Activated naive CD8-positive, alpha-beta T cell treated with anti-CD3 and anti-CD28 coated beads, Interleukin-2, amount 50 U/mL, for 24 hours (primary cell): ENCODE measurements around the gene TMBIM1.
"Not testable (repeated sequence)": the region's sequence is repeated elsewhere in the genome, so short reads cannot be mapped to it uniquely, and the experiment has no call there.

Experiments
- ATAC-seq: fragments of 150-1000 bp; cut with Tn5 transposase; one replicate; pipeline ENCODE4 v1.10.0; 2021
- DNase-seq: peaks from one replicate; pipeline ENCODE4 v3.0.0; 2021
- H3K27ac Mint-ChIP-seq: one replicate; pipeline ENCODE4 v1.8.0; 2021; ENCODE audit warnings: mild to moderate bottlenecking, mixed read lengths
- H3K27me3 Mint-ChIP-seq: one replicate; pipeline ENCODE4 v1.8.0; 2021; ENCODE audit warnings: mixed read lengths
- H3K36me3 Mint-ChIP-seq: one replicate; pipeline ENCODE4 v1.8.0; 2021; ENCODE audit warnings: low read depth, mixed read lengths
- H3K4me1 Mint-ChIP-seq: one replicate; pipeline ENCODE4 v1.8.0; 2021; ENCODE audit warnings: mixed read lengths
- H3K4me3 Mint-ChIP-seq: one replicate; pipeline ENCODE4 v1.8.0; 2021; ENCODE audit warnings: mild to moderate bottlenecking, moderate library complexity, mixed read lengths
- H3K9me3 Mint-ChIP-seq: one replicate; pipeline ENCODE4 v1.8.0; 2021; ENCODE audit warnings: mixed read lengths

Gene TMBIM1

GRCh38 chr2:218273908-218274249 lies 18.4 kb downstream of the TMBIM1 start:
- H3K27ac Mint-ChIP-seq = no peak overlapping the region
- peaks cover 11% of the 10 kb centered on the region for H3K36me3 Mint-ChIP-seq
- H3K9me3 Mint-ChIP-seq = no peaks in the 10 kb centered on the region
- H3K27me3 Mint-ChIP-seq = no peaks in the 10 kb centered on the region
- peaks cover 29% of the 10 kb centered on the region for H3K4me1 Mint-ChIP-seq
- DNase-seq (no peak), ATAC-seq (no peak)
- no peak overlapping the region for H3K4me3 Mint-ChIP-seq

GRCh38 chr2:218273214-218273907 lies 18.9 kb downstream of the TMBIM1 start:
- ATAC-seq, H3K27ac Mint-ChIP-seq, H3K4me3 Mint-ChIP-seq, DNase-seq, H3K27me3 Mint-ChIP-seq, H3K9me3 Mint-ChIP-seq: not testable (repeated sequence)
- Mint-ChIP-seq H3K4me1 (peaks cover 29% of the 10 kb centered on the region), H3K36me3 (peaks cover 11% of the 10 kb centered on the region)

- ATAC-seq = peak; percentile 25
- no peaks in the 10 kb centered on the region for H3K9me3 Mint-ChIP-seq
Measured at GRCh38 chr2:218272531-218273212, 19.6 kb downstream of the TMBIM1 start.

DNA sequence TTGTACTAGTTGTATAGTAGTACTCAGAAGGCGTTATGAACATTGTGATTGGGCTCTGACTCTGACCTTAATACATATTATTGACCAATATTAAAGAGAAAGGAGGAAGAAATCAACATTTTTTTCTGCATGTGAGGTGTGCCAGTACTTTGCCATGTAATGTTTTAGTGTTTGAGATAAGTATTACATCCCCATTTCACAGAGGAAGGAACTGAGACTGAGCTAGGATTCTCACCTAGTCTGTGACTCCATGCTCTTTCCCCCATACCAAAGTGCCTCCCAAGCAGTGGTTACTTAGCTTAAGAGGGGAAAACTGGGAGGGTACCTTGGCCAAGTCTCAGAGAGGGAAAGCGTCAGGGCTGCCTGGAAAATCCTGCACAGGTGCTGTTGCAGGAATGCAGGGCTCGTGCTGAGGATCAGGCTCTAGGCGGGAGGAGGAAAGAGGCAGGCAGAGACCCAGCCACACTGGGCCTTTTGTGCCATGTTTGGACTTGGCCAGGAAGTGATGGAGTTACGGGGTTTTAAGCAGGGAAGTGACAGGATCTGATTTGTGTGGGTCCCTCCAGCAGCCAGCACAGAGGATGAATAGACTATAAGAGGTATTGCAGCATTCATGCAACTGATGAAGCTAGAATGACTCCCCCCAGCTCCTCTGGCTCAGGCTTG lies 20.3 kb downstream of the TMBIM1 start:
- no peak overlapping the region for H3K27ac Mint-ChIP-seq
- DNase-seq (no peak), ATAC-seq (no peak)
- H3K36me3 Mint-ChIP-seq = peaks cover 18% of the 10 kb centered on the region
- H3K9me3 Mint-ChIP-seq = no peaks in the 10 kb centered on the region
- H3K4me1 Mint-ChIP-seq = peaks cover 37% of the 10 kb centered on the region
- H3K27me3 Mint-ChIP-seq = no peaks in the 10 kb centered on the region
- peak overlapping the region; percentile 97 for H3K4me3 Mint-ChIP-seq

More at GRCh38 chr2:218272531-218273212, 19.6 kb downstream of the TMBIM1 start:
- Mint-ChIP-seq H3K36me3 (peaks cover 12% of the 10 kb centered on the region), H3K27ac (no peak overlapping the region), H3K4me3 (no peak overlapping the region), H3K4me1 (peaks cover 31% of the 10 kb centered on the region), H3K27me3 (no peaks in the 10 kb centered on the region)
- peak; percentile 79 for DNase-seq

DNA sequence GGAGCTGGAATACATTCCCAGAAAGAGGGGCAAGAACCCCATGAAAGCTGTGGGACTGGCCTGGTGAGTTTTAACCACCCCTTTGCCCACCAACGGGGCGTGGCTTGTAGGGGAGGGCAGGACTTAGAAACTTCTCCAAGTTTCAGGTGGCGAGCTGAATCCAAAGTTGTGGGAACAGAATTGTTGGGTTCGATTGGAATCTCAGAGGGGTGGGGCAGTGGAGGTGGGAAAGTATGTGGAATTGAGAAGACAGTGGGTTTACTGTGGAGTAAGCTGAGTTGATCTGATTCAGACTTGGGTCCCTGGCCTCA lies 20.9 kb downstream of the TMBIM1 start:
- no peak for ATAC-seq
- Mint-ChIP-seq H3K27me3 (no peaks in the 10 kb centered on the region), H3K4me1 (peaks cover 37% of the 10 kb centered on the region), H3K9me3 (no peaks in the 10 kb centered on the region), H3K36me3 (peaks cover 21% of the 10 kb centered on the region), H3K4me3 (peak overlapping the region; percentile 97), H3K27ac (no peak overlapping the region)
- DNase-seq = no peak

- ATAC-seq (no peak), DNase-seq (no peak)
- Mint-ChIP-seq H3K27me3 (no peaks in the 10 kb centered on the region), H3K4me1 (peaks cover 38% of the 10 kb centered on the region), H3K9me3 (no peaks in the 10 kb centered on the region), H3K4me3 (peak overlapping the region; percentile 97), H3K36me3 (peaks cover 21% of the 10 kb centered on the region), H3K27ac (peak overlapping the region; percentile 95)
Measured at GRCh38 chr2:218270721-218271486, 21.4 kb downstream of the TMBIM1 start.

DNA sequence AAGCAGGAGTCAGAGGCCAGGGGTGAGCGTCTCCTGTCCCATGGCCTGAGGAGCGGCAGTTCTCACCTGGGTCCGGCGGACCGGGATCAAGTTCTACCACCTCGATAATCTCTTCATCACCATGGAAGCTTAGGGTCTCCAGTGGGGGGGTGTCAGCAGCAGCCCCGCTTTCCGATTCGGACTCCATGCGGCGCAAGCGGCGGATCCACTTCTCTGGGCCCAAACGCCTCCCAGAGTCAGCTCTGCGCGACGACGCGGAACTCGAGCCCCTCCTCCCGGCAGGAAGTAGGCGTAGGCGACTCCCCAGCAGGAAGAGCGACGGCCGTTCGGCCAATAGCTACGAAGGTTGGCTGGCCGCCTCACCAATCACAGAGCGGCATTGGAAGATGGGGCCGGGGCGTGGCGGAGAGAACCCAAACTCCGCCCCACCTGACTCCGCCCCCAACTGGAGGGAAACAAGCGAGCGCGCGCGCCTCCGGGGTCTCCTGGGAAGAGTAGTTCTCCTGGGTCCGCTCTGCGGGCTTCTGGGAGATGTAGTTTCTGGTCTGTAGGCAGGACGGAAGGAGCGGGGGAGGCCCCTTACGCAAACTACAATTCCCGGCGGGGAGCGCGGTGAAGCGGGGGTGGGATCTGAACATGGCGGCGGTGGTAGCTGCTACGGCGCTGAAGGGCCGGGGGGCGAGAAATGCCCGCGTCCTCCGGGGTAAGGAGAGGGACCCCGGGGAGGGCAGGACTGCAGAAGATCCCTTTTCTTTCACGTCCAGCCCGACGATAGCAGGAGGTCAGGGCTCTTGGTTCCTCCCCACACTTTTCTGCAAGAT lies 22.2 kb downstream of the TMBIM1 start, which contains the start of the genes AAMP and PNKD:
Gene AAMP (minus strand): TSS at position 238 of the 821 bp plus-strand sequence. CDS start 51 bp downstream, at position 187.
Gene PNKD (plus strand): TSS at position 620 of the 821 bp plus-strand sequence. CDS start 17 bp downstream, at position 637.
- H3K27ac Mint-ChIP-seq = peak within 1 kb of the TSS; percentile 95
- H3K36me3 Mint-ChIP-seq = peaks cover 22% of the 10 kb centered on the region
- H3K4me1 Mint-ChIP-seq = peaks cover 39% of the 10 kb centered on the region
- no peaks in the 10 kb centered on the region for H3K27me3 Mint-ChIP-seq
- DNase-seq (peak; percentile 100), ATAC-seq (peak; percentile 95)
- peak within 1 kb of the TSS; percentile 97 for H3K4me3 Mint-ChIP-seq
- no peaks in the 10 kb centered on the region for H3K9me3 Mint-ChIP-seq

GRCh38 chr2:218267259-218267658 lies 25.0 kb downstream of the TMBIM1 start:
- Mint-ChIP-seq H3K9me3 (no peaks in the 10 kb centered on the region), H3K27me3 (no peaks in the 10 kb centered on the region), H3K36me3 (peaks cover 23% of the 10 kb centered on the region), H3K4me1 (peaks cover 46% of the 10 kb centered on the region), H3K27ac (no peak overlapping the region), H3K4me3 (peak overlapping the region; percentile 14)
- DNase-seq = no peak
- no peak for ATAC-seq

- H3K4me1 Mint-ChIP-seq = peaks cover 38% of the 10 kb centered on the region
- no peaks in the 10 kb centered on the region for H3K9me3 Mint-ChIP-seq
- no peaks in the 10 kb centered on the region for H3K27me3 Mint-ChIP-seq
- H3K36me3 Mint-ChIP-seq = peaks cover 23% of the 10 kb centered on the region
- no peak for DNase-seq
- ATAC-seq = no peak
- no peak overlapping the region for H3K4me3 Mint-ChIP-seq
- H3K27ac Mint-ChIP-seq = no peak overlapping the region
Measured at GRCh38 chr2:218266316-218266979, 25.9 kb downstream of the TMBIM1 start.

DNA sequence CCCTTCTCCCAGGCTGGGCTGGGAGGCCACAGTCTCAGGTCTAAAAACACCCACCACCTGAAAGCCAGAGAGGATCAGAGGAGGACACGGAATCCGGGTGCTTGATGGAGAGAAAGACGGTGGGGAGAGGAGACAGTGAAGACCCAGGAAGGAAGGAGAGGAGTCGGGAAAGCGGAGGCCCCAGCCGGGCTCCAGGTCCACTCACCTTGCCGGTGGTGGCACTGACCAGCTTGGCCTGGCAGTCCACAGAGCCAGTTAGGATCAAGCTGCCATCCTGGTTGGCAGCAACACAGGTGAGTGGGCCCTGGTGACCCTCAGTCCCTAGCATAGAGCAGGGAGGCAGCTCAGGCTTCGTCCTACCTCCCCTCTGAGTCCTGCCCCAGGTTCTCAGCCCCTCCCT lies 26.7 kb downstream of the TMBIM1 start:
- Mint-ChIP-seq H3K4me3 (no peak overlapping the region), H3K4me1 (peaks cover 34% of the 10 kb centered on the region), H3K9me3 (no peaks in the 10 kb centered on the region), H3K36me3 (peaks cover 23% of the 10 kb centered on the region), H3K27me3 (no peaks in the 10 kb centered on the region), H3K27ac (no peak overlapping the region)
- DNase-seq (no peak), ATAC-seq (no peak)

- DNase-seq = no peak
- peaks cover 31% of the 10 kb centered on the region for H3K4me1 Mint-ChIP-seq
- no peak overlapping the region for H3K27ac Mint-ChIP-seq
- H3K4me3 Mint-ChIP-seq = no peak overlapping the region
- H3K9me3 Mint-ChIP-seq = no peaks in the 10 kb centered on the region
- ATAC-seq = no peak
- no peaks in the 10 kb centered on the region for H3K27me3 Mint-ChIP-seq
- peaks cover 23% of the 10 kb centered on the region for H3K36me3 Mint-ChIP-seq
Measured at GRCh38 chr2:218264773-218265561, 27.3 kb downstream of the TMBIM1 start.

- H3K4me3 Mint-ChIP-seq = no peak overlapping the region
- H3K27ac Mint-ChIP-seq = no peak overlapping the region
- no peaks in the 10 kb centered on the region for H3K9me3 Mint-ChIP-seq
- H3K36me3 Mint-ChIP-seq = peaks cover 19% of the 10 kb centered on the region
- ATAC-seq (no peak), DNase-seq (no peak)
- peaks cover 33% of the 10 kb centered on the region for H3K4me1 Mint-ChIP-seq
- H3K27me3 Mint-ChIP-seq = no peaks in the 10 kb centered on the region
Measured at GRCh38 chr2:218263817-218264641, 28.3 kb downstream of the TMBIM1 start.
